Neural cell (in vitro differentiated cells): Measurements from ENCODE around the gene TMEM164. TPM values are rescaled to one million over a fixed set of nuclear protein-coding genes. Genes with fewer than 3 reads are reported as not detected.

Source experiments
- H2AFZ ChIP-seq: fragments of 200-600, 300-800 bp; sonication (generic), shearing (Covaris generic); 2 replicates; pipeline ENCODE4 v1.6.0; 2014; ENCODE audit warnings: low read depth, mild to moderate bottlenecking, antibody characterized with exemption, low read length, moderate library complexity
- H3F3A ChIP-seq: fragments of 200-600 bp; shearing (Covaris generic); 2 replicates; pipeline ENCODE4 v1.6.1; 2016; ENCODE audit warnings: mild to moderate bottlenecking, moderate library complexity, mixed read lengths, antibody characterized with exemption, low read length; ENCODE audit not compliant: insufficient read depth, poor library complexity, severe bottlenecking
- H3K27ac ChIP-seq: fragments of 200-600, 300-800 bp; sonication (generic), shearing (Covaris generic); 2 replicates; pipeline ENCODE4 v1.5.1; 2014; ENCODE audit warnings: mild to moderate bottlenecking, low read length, moderate library complexity
- H3K27me3 ChIP-seq: fragments of 300-800, 200-600 bp; sonication (generic), shearing (Covaris generic); 2 replicates; pipeline ENCODE4 v1.6.0; 2014; ENCODE audit warnings: mild to moderate bottlenecking, low read depth, low read length, moderate library complexity; ENCODE audit not compliant: insufficient read depth
- H3K36me3 ChIP-seq: fragments of 300-800, 200-600 bp; sonication (generic), shearing (Covaris generic); 2 replicates; pipeline ENCODE4 v1.5.1; 2014; ENCODE audit warnings: mild to moderate bottlenecking, antibody characterized with exemption, low read length, moderate library complexity; ENCODE audit not compliant: insufficient read depth
- H3K4me2 ChIP-seq: fragments of 300-800, 200-600 bp; sonication (generic), shearing (Covaris generic); 2 replicates; pipeline ENCODE4 v1.6.0; 2014; ENCODE audit warnings: mild to moderate bottlenecking, low read length
- H3K4me3 ChIP-seq: fragments of 300-800, 200-600 bp; sonication (generic), shearing (Covaris generic); 2 replicates; pipeline ENCODE4 v1.5.1; 2014; ENCODE audit warnings: mild to moderate bottlenecking, low read length, moderate library complexity
- H3K79me2 ChIP-seq: fragments of 200-600 bp; shearing (Covaris generic); replicated peaks from 2 replicates; pipeline ENCODE4 v1.6.0; 2014; ENCODE audit warnings: mild to moderate bottlenecking, low read length, moderate library complexity; ENCODE audit not compliant: insufficient read depth
- H3K9ac ChIP-seq: fragments of 300-800, 200-600 bp; sonication (generic), shearing (Covaris generic); 2 replicates; pipeline ENCODE4 v1.6.1; 2016; ENCODE audit warnings: mild to moderate bottlenecking, low read length, mixed read lengths
- H3K9me2 ChIP-seq: fragments of 200-600 bp; shearing (Covaris generic); 2 replicates; pipeline ENCODE4 v1.6.1; 2016; ENCODE audit warnings: mild to moderate bottlenecking, low read length, mixed read lengths; ENCODE audit not compliant: insufficient read depth
- H3K9me3 ChIP-seq: fragments of 200-600, 300-800 bp; sonication (generic), shearing (Covaris generic); 2 replicates; pipeline ENCODE4 v1.6.1; 2016; ENCODE audit warnings: mild to moderate bottlenecking, mixed run types, low read length, moderate library complexity, mixed read lengths
- H4K20me1 ChIP-seq: fragments of 200-600 bp; shearing (Covaris generic); 2 replicates; pipeline ENCODE4 v1.6.1; 2016; ENCODE audit warnings: mild to moderate bottlenecking, mixed run types; ENCODE audit not compliant: insufficient read depth
- EP300 ChIP-seq: fragments of 450-650 bp; conservative IDR thresholded peaks from 2 replicates; pipeline ENCODE4 v1.6.1; 2014; ENCODE audit warnings: antibody characterized with exemption, mild to moderate bottlenecking, moderate library complexity; ENCODE audit not compliant: poor library complexity, severe bottlenecking
- EZH2 ChIP-seq: fragments of 200-600, 300-800 bp; shearing (Covaris generic), sonication (generic); IDR thresholded peaks from 2 replicates; pipeline ENCODE4 v1.6.1; 2014; ENCODE audit warnings: antibody characterized with exemption, low read length, borderline replicate concordance, mild to moderate bottlenecking; ENCODE audit not compliant: insufficient read depth, poor library complexity, severe bottlenecking
- MXI1 ChIP-seq: fragments of 450-650 bp; conservative IDR thresholded peaks from 2 replicates; pipeline ENCODE4 v1.6.1; 2014; ENCODE audit warnings: antibody characterized with exemption, mild to moderate bottlenecking; ENCODE audit not compliant: poor library complexity, severe bottlenecking
- POLR2AphosphoS5 ChIP-seq: IDR thresholded peaks from 2 replicates; pipeline ENCODE4 v1.6.1; 2012
- RAD21 ChIP-seq: fragments of 450-650 bp; conservative IDR thresholded peaks from 2 replicates; pipeline ENCODE4 v1.6.1; 2014; ENCODE audit warnings: antibody characterized with exemption, mild to moderate bottlenecking, moderate library complexity
- SMC3 ChIP-seq: fragments of 450-650 bp; conservative IDR thresholded peaks from 2 replicates; pipeline ENCODE4 v1.6.1; 2014; ENCODE audit warnings: antibody characterized with exemption, mild to moderate bottlenecking, moderate library complexity; ENCODE audit not compliant: poor library complexity
- TAF1 ChIP-seq: IDR thresholded peaks from 2 replicates; pipeline ENCODE4 v1.6.1; 2012; ENCODE audit warnings: low read depth
- polyA plus RNA-seq: library from polyadenylated mRNA; depleted of rRNA; stranded (reverse); fragments of >200 nt; gene quantifications from 2 replicates; pipeline ENCODE4 v1.2.3, GENCODE V29; 2014
- TF ChIP-seq, protein P1 (sequence below): IDR thresholded peaks from 2 replicates; pipeline ENCODE4 v1.6.1; 2012; ENCODE audit warnings: borderline replicate concordance
- TF ChIP-seq, protein P2 (sequence below): fragments of 450-650 bp; IDR thresholded peaks from 2 replicates; pipeline ENCODE4 v1.5.1; 2014; ENCODE audit warnings: antibody characterized with exemption, mild to moderate bottlenecking, moderate library complexity; ENCODE audit not compliant: poor library complexity, severe bottlenecking

TMEM164 gene
- polyA plus RNA-seq, 1 donor from 2014 or later, result 52.8 TPM

DNA sequence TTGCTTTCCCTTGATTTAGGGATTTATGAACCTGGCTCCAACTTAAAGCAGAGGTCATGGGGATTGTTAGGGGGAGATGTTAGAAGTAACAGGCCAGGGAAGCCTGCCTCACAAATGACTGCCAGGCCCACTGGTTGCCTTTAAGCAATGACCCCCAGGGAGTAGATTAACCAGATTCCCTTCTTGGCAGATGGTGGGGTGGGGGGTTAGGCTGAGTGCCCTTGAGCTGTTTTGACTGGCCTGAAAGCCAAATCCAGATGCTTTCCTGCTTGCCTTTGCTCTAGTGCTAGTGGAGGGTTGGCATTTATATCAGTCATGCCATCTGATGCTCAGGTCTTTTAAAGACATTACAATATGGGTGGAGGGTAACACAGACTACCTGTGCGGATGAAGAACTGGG, 128.1 kb downstream of the TMEM164 start:
- no peak overlapping the region for H3K27ac ChIP-seq
- no peak overlapping the region for H3K4me2 ChIP-seq
- H3K4me3 ChIP-seq, result no peak overlapping the region
- no peak overlapping the region for H3K9ac ChIP-seq
- no peaks in the 10 kb centered on the region for H3K79me2 ChIP-seq
- H3K27me3 ChIP-seq, result no peaks in the 10 kb centered on the region
- no peaks in the 10 kb centered on the region for H3K9me2 ChIP-seq
- no peaks in the 10 kb centered on the region for H3F3A ChIP-seq
- H2AFZ ChIP-seq, result no peak overlapping the region
- no peak for TF ChIP-seq EP300
- no peak for TF ChIP-seq TAF1
- no peak for TF ChIP-seq POLR2AphosphoS5
- TF ChIP-seq, protein P1, sequence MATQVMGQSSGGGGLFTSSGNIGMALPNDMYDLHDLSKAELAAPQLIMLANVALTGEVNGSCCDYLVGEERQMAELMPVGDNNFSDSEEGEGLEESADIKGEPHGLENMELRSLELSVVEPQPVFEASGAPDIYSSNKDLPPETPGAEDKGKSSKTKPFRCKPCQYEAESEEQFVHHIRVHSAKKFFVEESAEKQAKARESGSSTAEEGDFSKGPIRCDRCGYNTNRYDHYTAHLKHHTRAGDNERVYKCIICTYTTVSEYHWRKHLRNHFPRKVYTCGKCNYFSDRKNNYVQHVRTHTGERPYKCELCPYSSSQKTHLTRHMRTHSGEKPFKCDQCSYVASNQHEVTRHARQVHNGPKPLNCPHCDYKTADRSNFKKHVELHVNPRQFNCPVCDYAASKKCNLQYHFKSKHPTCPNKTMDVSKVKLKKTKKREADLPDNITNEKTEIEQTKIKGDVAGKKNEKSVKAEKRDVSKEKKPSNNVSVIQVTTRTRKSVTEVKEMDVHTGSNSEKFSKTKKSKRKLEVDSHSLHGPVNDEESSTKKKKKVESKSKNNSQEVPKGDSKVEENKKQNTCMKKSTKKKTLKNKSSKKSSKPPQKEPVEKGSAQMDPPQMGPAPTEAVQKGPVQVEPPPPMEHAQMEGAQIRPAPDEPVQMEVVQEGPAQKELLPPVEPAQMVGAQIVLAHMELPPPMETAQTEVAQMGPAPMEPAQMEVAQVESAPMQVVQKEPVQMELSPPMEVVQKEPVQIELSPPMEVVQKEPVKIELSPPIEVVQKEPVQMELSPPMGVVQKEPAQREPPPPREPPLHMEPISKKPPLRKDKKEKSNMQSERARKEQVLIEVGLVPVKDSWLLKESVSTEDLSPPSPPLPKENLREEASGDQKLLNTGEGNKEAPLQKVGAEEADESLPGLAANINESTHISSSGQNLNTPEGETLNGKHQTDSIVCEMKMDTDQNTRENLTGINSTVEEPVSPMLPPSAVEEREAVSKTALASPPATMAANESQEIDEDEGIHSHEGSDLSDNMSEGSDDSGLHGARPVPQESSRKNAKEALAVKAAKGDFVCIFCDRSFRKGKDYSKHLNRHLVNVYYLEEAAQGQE, result no peak
- TF ChIP-seq MXI1, result no peak
- no peak for TF ChIP-seq SMC3
- TF ChIP-seq, protein P2, sequence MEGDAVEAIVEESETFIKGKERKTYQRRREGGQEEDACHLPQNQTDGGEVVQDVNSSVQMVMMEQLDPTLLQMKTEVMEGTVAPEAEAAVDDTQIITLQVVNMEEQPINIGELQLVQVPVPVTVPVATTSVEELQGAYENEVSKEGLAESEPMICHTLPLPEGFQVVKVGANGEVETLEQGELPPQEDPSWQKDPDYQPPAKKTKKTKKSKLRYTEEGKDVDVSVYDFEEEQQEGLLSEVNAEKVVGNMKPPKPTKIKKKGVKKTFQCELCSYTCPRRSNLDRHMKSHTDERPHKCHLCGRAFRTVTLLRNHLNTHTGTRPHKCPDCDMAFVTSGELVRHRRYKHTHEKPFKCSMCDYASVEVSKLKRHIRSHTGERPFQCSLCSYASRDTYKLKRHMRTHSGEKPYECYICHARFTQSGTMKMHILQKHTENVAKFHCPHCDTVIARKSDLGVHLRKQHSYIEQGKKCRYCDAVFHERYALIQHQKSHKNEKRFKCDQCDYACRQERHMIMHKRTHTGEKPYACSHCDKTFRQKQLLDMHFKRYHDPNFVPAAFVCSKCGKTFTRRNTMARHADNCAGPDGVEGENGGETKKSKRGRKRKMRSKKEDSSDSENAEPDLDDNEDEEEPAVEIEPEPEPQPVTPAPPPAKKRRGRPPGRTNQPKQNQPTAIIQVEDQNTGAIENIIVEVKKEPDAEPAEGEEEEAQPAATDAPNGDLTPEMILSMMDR, result no peak
- no peak for TF ChIP-seq RAD21
- no peak for TF ChIP-seq EZH2
- H3K36me3 ChIP-seq, result no peaks in the 10 kb centered on the region
- H3K9me3 ChIP-seq, result no peaks in the 10 kb centered on the region
- H4K20me1 ChIP-seq, result no peaks in the 10 kb centered on the region

GRCh38 chrX:110132450-110133114, 129.7 kb downstream of the TMEM164 start:
- Histone ChIP-seq H4K20me1 (no peaks in the 10 kb centered on the region), H3K27me3 (no peaks in the 10 kb centered on the region), H3K27ac (no peak overlapping the region), H3K9ac (no peak overlapping the region), H3K79me2 (no peaks in the 10 kb centered on the region), H3K36me3 (no peaks in the 10 kb centered on the region), H2AFZ (no peak overlapping the region), H3K4me3 (no peak overlapping the region), H3K9me2 (no peaks in the 10 kb centered on the region), H3F3A (no peaks in the 10 kb centered on the region), H3K4me2 (no peak overlapping the region), H3K9me3 (no peaks in the 10 kb centered on the region)
- TF ChIP-seq POLR2AphosphoS5 (no peak), EZH2 (no peak), EP300 (no peak), MXI1 (no peak), SMC3 (no peak)
- TF ChIP-seq, protein P1, result no peak
- TF ChIP-seq, protein P2, result no peak
